Suppressor macrophage treated with lipopolysaccharide for 1 hour (primary cell): ENCODE measurements around the gene HDAC3.
"Not testable (repeated sequence)": the region's sequence is repeated elsewhere in the genome, so short reads cannot be mapped to it uniquely, and the experiment has no call there.

ENCODE experiments used
- DNase-seq, 3 donors: peaks; one replicate each; pipeline ENCODE4 v3.0.0-alpha.2; 2020 to 2022

The HDAC3 gene

DNA sequence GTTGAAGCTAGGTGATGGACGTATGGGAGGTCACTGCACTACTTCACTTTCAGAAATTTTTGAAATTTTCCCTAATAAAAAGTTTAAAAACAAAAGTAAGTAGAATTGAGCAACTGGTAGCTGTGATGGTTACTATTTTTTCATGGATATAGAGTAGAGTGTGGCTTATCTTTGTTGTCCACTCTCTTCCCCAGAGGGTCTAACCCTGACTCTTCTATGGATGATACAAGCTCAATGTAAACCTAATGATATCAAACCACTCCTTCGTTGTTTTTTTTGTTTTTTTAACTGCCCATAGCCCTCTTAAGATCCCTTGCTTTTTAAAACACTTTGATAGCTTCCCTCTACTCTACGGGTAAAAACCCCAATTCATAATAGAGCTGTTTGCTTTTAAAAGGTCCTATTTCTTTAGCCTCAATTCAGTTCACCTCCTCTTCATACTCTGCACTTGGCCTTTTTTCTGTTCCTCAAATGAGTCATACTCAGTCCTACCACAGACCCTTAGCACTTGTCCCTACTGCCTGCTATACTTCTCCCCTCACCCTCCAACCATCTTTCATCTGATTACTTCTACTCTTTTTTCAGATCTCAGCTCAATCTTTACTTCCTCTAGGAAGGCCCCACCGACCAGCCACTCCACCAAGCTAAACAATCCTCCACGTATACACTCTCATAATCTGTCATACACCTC, 2.6 kb downstream of the HDAC3 start:
- DNase-seq, result peak; percentile 36 to 56 (median 51)

- no peak for DNase-seq
These were observed 4.0 kb downstream of the HDAC3 start for GRCh38 chr5:141632650-141633049.

DNA sequence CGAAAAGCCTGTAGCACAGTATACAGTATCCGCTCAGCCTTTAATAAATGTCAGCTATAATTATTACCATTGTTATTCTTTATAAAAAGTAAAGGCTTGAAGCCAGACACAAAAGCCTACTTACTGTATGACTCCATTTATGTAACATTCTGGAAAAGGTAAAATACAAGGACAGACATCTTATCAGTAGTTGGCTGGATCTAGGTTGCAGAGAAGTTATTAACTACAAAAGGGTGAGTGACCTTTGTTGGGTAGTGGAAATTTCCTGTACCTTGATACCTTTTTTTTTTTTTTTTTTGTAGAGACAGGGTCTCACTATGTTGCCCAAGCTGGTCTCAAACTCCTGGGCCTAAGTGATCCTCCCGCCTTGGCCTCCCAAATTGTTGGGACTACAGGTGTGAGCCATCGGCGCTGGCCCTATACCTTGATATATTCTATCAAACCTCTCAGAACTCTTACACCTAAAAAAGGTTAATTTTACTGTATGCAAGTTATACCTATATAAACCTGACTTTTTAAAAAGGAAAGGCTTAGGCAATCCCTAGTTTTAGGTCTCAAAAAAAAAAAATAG, 6.0 kb downstream of the HDAC3 start:
- no peak for DNase-seq

- DNase-seq, result no peak
These were observed 8.4 kb downstream of the HDAC3 start for GRCh38 chr5:141628175-141628788.

GRCh38 chr5:141623611-141624010, 13.0 kb downstream of the HDAC3 start:
- peak in 1 of 3 donors; percentile 45 for DNase-seq

DNA sequence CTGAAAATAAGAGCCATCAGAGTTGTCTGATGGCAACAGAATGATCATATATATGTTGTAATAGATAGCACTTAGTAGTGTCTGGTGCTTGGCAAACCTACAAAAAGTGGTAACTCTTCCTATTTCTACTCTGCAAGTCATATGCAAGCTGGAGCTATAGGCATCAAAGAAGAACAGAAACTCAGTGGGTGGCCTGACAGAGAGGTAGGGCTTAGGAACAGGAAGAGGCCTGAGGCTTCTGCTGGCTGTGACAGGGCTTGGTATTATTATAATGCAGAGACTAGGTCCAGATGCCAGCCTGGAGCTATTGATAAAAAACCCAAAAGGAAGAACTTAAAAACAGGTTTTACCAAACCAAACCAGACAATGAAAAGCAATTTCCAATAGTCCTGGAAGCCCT, 13.5 kb downstream of the HDAC3 start:
- peak; percentile 80 to 91 (median 86) for DNase-seq

GRCh38 chr5:141618804-141619554, 17.7 kb downstream of the HDAC3 start, which contains the start of gene DIAPH1:
DIAPH1 (minus strand) TSS chr5:141619000; CDS start chr5:141618914, 86 bp downstream.
- DNase-seq, result peak; percentile 92 to 98 (median 96)

- peak; percentile 50 to 70 (median 50) for DNase-seq
These were observed 18.4 kb downstream of the HDAC3 start for GRCh38 chr5:141618030-141618803.

- no peak for DNase-seq
These were observed 19.0 kb downstream of the HDAC3 start for GRCh38 chr5:141617682-141618029.

DNA sequence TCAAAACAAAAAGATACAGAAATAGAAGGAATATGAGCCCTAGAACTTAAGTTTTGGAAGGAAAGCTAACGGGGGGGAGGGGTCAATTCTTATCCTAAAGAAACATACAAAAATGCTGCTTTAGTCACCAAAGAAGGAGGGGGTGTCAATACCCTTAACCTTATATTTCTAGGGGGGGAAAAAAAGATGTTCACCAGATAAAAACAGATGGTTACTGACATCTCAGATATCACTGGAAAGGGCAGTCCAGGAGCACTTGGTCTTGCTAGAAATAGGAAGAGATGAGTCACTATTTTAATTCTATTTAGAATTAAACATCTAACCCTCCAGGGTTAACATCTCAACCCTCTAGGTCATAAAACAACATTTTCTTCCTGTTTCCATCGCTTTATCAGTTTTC, 19.5 kb downstream of the HDAC3 start:
- peak in 1 of 3 donors; percentile 37 for DNase-seq

GRCh38 chr5:141615991-141616720, 20.5 kb downstream of the HDAC3 start:
- peak; percentile 36 to 66 (median 65) for DNase-seq

GRCh38 chr5:141613344-141613743, 23.3 kb downstream of the HDAC3 start:
- DNase-seq, result peak in 1 of 3 donors; percentile 38

DNA sequence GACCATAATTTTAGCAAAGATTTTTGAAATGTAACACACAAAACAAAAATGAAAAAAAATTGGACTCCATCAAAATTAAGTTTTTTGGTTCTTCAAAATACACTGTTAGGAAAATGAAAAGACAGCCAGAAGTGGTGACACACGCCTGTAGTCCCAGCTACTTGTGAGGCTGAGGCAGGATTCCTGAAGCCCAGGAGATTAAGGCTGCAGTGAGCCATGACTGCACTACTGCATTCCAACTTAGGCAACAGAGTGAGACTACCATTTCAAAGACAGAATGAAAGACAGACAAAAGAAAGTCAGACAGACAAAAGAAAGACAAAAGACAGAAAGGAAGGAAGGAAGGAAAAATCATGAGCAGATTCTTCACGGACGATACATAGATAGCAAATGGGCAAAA, 25.4 kb downstream of the HDAC3 start:
- DNase-seq, result no peak

GRCh38 chr5:141609921-141610320, 26.7 kb downstream of the HDAC3 start:
- DNase-seq, result not testable (repeated sequence)

DNA sequence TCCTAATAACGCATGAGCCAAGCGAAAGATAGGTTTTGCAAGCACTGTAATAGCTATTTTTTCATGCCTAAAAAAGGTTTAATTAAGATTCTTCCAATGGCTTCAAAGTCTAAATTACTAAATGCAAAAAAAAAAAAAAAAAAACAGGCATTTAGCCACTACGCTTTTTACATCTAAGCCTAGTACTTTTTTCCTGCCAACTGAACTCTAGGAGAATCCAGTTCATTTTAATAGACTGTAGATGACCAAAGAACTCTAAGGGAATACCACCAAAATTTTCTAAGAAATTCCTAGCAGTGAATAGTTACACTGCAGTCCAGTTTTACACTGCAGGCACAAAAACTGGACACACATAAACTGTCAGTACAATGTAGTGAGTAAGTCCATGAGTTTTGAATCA, 27.6 kb downstream of the HDAC3 start:
- no peak for DNase-seq

- DNase-seq, result no peak
These were observed 28.1 kb downstream of the HDAC3 start for GRCh38 chr5:141608557-141608956.

DNA sequence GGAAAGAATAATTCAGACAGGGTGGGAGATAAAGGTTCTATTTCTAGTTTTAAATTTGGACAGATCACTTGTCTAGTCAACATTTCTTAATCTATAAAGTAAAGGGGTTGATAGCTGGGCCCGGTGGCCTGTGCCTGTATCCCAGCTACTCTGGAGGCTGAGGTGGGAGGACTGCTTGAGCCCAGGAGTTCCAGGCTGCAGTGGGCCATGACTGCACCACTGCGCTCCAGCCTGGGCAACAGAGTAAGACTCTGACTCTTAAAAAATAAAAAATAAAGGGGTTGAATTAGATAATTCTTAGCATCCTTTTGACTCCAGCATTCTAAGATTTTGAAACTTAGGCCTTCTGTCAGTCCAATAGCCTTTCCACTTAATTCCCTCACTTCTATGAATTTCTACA, 28.6 kb downstream of the HDAC3 start:
- DNase-seq, result no peak

GRCh38 chr5:141605523-141606277, 30.9 kb downstream of the HDAC3 start:
- peak; percentile 77 to 83 (median 82) for DNase-seq

GRCh38 chr5:141603923-141604717, 32.5 kb downstream of the HDAC3 start:
- peak; percentile 87 to 97 (median 96) for DNase-seq

GRCh38 chr5:141602606-141603005, 34.0 kb downstream of the HDAC3 start:
- no peak for DNase-seq
